Stimulated activated CD8-positive, alpha-beta memory T cell treated with anti-CD3 and anti-CD28 coated beads, Interleukin-12 subunit alpha, Interleukin-12 subunit beta, amount 100 ng/mL, for 24 hours (primary cell): ENCODE results near the gene MEGF8.

ENCODE experiments used
- DNase-seq: peaks from one replicate; pipeline ENCODE4 v3.0.0-alpha.2; 2020; ENCODE audit errors: extremely low read depth

MEGF8 gene

DNA sequence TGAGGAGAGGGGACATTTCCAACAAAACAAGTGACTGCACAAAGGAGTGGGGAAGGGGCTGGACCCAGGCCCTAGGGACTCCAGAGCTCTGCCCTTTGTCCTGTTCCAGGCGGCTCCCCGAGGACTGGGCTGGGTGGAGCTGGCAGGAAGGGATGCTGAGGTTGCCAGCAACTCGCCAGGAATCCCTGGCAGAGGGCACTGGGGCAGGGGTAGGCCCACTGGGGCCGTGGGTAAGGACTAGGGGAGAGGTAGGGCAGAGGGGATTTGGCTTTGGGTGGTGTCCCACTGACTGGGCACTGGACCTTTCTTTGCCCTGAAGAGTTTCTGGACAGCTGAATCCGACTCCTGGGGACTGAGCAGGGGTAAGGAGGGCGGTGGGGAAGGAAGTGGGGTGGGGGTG, 93.9 kb downstream of the MEGF8 start:
- no peak for DNase-seq

DNA sequence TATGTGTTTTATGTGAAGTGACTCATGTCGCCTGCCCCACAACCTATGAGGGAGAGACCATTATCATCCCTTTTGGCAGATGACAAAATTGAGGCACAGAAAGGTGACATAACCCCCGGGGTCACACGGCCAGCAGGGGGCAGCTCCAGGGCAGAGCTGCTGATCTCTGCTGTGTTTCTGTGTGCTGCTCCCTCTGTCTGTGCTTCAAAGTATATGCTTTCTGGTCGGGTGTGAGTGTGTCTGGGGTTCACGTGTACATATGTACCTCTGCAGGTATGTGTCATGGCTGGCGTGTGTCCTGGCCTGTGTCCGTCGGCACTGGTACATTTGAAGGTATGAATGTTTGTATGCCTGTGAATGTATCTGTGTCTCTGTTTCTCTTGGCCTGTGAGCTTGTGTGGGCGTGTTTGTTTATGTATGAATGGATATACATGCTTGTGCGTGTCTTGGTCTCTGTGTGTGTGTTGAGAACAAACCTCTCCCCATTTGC, 94.7 kb downstream of the MEGF8 start:
- peak; percentile 51 for DNase-seq

DNA sequence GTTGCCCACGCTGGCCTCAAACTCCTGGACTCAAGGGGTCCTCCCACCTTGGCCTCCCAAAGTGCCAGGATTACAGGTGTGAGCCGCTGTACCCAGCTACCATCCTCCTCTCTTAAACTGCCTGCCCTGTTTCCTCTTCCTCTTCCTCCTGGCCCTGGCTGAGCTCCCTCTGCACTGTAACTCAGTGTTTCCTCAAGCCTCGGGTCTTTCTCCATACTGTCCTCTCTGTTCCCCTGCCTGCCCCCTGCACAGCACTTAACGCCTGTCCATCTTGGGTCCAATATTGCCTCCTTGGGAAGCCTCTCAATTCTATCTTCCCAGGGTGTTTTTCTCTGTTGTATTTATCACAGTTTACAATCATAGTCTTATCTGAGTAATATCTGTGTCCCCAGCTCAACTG, 95.7 kb downstream of the MEGF8 start:
- DNase-seq = no peak

DNA sequence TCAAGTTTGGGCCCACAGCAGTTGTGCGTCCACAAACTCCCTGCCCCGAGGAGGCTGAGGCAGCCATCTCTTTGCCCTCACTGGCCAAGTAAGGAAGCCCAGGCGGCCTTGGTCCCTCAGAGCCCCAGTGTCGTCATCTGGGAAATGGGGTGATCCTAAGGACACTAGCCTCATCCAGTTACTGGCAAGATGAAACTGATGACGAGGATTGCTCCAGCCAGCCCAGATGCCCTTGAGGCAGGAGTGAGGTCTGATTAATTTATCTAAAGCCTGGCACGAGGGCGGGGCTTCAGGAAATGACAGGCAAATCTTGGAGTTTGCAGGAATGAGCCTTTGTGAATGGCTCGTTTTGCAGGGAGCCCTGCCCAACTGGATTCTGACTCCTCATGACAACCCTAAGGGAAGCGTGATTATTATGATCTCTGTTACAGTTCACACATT, 96.2 kb downstream of the MEGF8 start:
- no peak for DNase-seq

DNA sequence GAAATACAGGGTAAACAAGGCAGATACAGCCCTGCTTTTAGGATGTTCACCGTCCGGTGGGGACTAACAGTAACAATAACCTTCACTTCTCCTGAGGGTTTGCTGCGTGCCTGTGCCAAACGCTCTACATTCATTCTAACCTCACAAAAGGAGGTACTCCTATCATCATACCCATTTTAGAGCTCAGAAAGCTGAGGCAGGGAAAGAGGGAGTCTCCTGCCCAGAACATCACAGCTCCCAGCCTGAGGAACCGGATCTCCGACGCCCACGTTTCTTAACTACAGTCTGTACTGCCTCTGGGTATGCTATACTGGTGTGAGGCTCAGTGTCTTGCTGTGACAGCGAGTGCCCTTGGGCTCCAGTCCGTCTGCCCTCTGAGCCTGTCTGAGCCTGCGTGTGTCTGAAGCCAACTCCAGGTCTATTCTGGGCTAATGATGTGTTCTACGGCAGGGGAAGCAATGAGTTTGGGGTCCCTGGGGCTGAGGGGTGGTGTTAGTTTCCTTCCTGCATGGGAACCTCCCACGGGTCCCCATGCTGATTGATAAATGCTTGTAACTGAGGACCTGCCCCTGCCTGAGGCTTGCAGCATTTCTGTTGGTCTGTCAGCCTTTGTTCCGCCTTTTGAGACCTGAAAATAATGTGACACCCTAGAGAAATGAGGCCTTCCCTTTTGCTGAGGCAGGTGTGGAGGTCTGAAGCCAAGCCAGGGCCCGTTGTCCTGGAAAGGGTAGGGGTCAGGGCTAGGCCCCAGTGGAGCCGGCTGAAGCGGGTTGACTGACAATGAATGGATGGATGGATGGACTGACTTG, 96.9 kb downstream of the MEGF8 start:
- no peak for DNase-seq

DNA sequence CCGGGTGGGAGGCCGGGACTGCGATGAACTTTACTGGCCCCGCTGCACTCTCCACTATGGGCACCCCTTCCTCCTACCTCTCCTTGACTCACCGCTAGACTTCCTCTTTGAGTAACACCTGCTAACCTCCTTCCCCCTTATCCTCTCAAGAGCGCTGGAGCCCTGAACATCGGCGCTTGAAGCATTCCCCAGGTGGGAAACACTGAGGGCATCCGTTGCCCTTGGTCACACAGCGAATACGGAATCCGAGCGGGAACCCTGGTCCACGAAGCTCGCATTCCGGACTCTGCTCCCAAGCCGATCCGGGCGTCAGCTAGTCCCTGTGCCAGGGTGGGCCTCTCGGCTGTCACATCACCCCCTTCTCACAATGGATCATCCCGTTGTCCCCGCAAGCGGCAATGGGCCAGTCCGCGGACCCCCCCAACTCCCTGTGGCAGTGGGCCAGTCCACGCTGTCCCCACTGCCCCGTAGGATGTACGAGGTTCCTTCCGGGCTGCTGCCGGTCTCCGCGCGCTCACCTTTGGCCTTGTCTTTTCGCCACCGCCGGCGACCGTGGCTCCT, 97.5 kb downstream of the MEGF8 start:
- peak; percentile 11 for DNase-seq

DNA sequence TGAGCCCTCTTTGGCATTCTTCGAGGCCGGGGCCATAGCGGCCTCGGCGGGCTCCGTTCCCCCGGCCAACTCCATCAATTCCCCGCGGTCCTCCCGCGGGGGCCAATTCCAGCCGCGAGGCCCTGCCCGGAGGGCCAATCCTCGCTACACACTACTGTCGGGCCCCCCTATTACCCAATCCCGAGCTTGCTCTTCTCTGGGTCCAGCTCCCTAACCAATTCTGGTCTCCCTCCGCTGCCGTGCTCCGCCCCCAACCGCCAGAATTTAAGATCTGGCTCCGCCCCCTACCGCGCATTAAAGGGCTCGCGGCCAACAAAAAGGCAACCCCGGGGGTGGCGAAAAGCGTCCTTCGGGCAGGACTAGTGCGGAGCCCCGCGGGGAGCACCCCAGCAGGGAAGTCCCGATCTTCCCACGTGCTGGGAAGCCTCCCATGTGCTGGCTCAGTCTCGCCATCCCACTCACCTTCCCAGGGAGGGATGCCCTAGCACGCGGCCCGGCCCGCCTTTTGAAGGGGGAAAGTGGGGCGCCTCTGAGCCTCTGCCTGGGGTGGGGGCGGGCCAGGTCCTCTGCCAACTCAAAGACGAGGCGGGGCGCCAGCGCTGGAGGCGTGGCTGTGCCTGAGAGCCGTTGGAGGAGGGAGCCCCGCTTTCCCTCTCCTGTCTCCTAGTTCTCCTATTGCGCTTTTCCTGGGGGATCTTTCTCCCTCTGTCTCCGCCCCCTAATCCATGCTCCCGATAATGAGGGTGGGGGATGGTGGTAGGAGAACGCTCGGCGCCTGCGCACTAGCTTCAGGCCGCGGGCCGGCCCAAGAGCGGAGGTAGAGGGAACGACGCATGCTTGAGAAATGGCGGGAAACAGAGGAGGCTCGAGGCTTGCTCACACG, 98.3 kb downstream of the MEGF8 start:
- DNase-seq = peak; percentile 80

DNA sequence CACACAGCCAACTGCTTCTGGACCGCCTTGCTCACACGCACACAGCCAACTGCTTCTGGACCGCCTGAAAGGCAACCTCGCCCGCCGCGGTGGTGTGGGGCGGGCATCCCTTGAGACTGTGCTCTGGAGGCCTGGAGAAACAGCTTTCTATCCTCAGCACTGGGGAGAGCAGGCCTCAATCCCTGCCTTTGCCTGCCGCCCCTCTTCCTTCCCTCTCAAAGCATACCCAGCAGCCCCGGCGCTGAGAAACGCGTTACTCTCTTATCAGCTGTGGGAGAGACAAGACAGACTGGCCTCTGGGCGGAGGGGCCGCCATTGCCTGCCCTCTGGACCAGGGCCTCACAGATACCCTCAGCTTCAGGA, 98.9 kb downstream of the MEGF8 start:
- no peak for DNase-seq

DNA sequence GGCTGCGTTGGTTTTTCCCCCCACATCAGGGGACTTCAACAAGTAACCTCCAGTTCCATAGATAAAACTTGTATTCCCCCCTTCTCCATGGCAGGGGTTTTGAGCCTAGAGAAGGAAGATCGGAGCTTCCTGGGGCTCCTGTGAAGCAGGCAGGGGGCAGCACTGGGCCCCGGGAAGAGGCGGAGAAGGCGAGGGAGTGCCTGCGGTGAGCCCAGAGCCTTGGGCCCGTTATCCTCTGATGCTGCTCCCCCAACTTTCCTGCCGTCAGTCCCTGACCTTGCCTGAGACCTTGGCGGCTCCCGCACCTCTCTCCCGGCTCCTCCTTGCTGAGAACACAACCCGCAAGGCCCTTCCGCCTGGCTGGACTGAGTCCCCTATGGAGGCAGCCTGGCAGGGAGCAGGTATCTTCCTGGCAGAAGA, 99.3 kb downstream of the MEGF8 start:
- DNase-seq = no peak

DNA sequence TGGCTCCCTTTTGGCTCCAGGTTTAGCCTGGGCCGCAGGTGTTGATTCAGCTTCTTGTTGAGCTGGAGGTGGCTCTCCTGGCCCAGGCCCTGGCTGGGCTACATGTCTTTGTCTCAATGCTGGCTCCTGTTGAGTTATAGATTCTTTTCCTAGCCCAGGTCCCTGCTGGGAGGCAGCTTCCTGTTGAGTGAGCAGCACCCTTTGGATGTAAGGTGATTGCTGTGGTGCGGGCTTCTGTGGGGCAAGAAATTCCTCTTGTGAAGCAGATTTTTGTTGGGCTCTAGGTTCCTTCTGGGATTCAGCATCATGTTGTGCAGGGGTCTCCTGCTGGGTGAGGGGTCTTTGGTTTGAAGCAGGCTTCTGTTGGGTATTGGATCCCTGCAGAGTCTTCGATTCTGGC, 101.2 kb downstream of the MEGF8 start:
- DNase-seq = no peak

DNA sequence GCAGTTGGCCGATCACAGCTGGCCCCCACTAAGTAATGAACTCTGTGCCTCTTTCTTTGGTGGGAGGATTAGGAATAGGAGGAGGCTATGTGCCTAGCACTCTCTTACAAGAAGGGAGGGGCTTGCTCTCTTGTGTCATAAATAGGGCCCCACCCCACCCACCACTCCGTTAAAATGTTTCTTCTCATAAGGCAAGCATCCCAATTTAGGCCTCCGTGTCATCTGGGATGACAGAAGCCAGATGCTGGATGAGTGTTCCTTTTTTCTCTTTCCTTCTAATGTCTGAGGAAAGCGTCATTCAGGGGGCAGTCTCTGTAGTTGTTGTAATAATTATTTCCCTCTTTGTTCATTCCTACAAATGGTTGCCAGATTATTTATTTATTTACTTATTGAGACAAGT, 101.9 kb downstream of the MEGF8 start, which contains the start of gene LIPE:
Gene LIPE (minus strand): TSS at position 76 of the 400 bp plus-strand sequence. CDS start 239 bp downstream, outside the sequence.
- DNase-seq = no peak
